Cardiac fibroblast (primary cell): Measurements from ENCODE around the gene SLIT3.

ENCODE experiments used
- DNase-seq, 2 donors: peaks; one replicate each; pipeline versions ENCODE4 v3.0.0 to v3.0.0-alpha.2; 2010; ENCODE audit warnings: low read depth in 2 of 2
- H3K4me3 ChIP-seq, 2 donors: replicated peaks in 1 of 2; 1 replicate in 1 of 2; 2 replicates in 1 of 2; pipeline ENCODE4 v1.5.1; 2011; ENCODE audit warnings: low read depth in 2 of 2, low read length in 2 of 2, mild to moderate bottlenecking in 2 of 2, moderate library complexity in 1 of 2
- TF ChIP-seq, protein P1 (sequence below): IDR thresholded peaks from one replicate; pipeline ENCODE4 v1.5.1; 2011; ENCODE audit warnings: low read depth, mild to moderate bottlenecking, low read length, inconsistent platforms

SLIT3 gene

DNA sequence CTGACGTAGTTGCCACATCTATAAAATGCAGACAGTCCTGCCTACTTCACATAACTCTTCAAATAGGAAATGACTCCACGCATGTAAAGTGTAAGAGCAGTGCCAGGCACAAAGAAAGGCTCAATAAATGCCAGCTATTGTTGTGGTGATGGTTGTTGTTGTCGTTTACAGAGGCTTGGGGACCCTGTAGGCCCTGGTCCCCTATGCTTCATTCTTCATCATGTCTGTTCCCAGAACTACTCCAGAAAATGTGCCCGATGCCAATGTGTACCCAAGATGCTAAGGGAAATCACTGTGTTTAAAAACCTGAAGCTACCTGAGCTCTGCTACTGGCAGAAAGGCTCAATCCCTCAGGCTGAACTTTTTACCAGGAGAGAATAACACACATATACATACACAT, 9.1 kb downstream of the SLIT3 start:
- no peak overlapping the region for H3K4me3 ChIP-seq
- no peak for DNase-seq
- TF ChIP-seq, protein P1, sequence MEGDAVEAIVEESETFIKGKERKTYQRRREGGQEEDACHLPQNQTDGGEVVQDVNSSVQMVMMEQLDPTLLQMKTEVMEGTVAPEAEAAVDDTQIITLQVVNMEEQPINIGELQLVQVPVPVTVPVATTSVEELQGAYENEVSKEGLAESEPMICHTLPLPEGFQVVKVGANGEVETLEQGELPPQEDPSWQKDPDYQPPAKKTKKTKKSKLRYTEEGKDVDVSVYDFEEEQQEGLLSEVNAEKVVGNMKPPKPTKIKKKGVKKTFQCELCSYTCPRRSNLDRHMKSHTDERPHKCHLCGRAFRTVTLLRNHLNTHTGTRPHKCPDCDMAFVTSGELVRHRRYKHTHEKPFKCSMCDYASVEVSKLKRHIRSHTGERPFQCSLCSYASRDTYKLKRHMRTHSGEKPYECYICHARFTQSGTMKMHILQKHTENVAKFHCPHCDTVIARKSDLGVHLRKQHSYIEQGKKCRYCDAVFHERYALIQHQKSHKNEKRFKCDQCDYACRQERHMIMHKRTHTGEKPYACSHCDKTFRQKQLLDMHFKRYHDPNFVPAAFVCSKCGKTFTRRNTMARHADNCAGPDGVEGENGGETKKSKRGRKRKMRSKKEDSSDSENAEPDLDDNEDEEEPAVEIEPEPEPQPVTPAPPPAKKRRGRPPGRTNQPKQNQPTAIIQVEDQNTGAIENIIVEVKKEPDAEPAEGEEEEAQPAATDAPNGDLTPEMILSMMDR = no peak

DNA sequence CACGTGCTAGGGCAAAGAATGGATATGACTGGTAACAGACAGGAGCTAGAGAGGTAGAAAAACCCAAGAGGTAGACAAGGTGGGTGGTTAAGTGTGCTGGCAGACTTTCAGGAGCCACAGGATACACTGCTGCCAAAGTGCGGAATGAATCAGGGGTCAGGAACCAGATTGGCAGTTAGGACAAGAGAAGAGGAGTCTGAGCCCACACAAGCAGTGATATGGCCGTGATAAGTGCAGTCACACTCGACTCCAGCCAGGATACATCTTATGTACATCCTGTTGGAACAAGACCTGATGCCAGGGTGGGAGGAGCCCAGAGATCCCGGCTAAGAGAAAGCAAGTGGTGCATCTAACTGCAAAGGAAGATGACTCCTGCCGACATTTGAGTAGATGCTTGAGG, 10.0 kb downstream of the SLIT3 start:
- no peak overlapping the region for H3K4me3 ChIP-seq
- peak in 1 of 2 donors; percentile 33 for DNase-seq
- TF ChIP-seq, protein P1 = no peak

DNA sequence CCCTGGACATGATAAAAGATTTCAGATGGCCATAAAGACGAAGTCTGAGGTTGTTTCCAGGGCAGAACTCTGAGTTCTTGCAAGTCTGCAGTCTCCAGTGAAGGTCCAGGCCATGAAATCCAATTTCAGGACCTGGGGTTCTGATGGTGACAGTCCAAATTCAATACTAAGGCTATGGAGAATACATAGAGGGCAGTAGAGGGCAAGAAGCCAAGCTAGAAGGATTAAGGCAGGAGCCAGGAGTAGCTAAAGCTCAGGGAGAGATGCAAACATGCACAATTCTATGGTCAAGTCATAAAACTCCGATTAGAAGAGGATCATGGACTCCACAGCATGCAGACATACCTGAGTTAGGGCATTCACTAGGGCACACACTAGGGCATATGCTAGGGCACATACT, 11.4 kb downstream of the SLIT3 start:
- no peak overlapping the region for H3K4me3 ChIP-seq
- no peak for DNase-seq
- TF ChIP-seq, protein P1 = no peak

DNA sequence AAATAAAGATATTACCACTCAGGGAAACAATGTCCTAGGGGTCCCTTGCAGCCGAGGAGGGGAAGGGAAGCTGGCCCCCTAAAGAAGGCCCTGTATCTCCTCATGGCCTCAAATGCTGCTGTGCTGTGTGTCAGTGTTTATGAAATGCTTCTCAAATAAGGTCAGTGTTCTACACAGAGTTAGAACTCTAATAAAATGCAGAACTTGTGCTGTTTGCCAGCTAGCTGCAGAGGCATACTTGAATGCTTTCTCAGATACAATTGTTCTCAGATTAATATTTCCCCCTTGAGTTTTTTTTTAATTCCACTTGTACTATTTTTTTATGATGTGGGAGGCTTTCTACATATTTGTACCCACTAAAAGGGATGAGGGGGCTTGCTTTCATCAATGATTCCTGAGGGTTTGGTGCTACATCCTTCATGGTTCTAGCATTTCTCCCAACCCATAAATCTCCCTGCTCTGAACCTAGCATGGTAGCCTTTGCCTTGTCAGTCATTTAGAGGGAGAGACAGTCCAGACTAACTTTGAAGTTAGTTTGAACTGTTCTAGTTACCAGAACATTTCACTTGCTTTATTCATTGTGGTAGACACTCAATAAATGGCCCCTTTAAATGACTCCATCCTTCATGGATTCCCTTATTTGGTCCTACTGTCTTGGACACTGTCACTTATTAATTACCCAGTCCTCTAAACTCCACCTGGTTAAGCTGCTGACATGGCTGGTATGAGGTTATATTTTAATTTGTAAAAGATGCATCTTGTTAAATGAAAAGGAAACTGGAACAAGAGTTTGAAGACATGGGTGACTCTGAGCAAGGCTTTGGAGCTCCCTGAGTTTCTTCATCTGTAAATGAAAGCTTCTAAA, 12.6 kb downstream of the SLIT3 start:
- H3K4me3 ChIP-seq = no peak overlapping the region
- no peak for DNase-seq
- TF ChIP-seq, protein P1 = no peak

DNA sequence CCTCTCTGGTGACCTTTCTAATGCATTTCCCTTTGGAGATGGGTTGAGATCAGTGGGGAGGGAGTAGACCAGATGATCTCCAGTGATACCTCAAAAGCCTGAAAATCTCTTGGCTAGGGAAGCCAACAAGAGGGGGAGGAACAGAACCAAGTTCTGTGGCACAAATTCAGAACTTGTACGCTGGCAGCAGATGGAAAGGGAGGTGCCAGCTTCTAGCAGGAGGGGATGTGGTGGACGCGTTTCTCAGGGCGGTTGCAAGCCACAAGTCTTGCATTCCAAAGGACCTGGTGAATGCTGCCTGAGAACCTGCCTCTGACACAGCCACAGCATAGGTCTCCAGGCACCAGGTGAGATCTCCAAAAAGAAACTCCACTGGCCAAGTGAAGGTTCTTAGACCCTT, 13.4 kb downstream of the SLIT3 start:
- TF ChIP-seq, protein P1 = no peak
- no peak for DNase-seq

DNA sequence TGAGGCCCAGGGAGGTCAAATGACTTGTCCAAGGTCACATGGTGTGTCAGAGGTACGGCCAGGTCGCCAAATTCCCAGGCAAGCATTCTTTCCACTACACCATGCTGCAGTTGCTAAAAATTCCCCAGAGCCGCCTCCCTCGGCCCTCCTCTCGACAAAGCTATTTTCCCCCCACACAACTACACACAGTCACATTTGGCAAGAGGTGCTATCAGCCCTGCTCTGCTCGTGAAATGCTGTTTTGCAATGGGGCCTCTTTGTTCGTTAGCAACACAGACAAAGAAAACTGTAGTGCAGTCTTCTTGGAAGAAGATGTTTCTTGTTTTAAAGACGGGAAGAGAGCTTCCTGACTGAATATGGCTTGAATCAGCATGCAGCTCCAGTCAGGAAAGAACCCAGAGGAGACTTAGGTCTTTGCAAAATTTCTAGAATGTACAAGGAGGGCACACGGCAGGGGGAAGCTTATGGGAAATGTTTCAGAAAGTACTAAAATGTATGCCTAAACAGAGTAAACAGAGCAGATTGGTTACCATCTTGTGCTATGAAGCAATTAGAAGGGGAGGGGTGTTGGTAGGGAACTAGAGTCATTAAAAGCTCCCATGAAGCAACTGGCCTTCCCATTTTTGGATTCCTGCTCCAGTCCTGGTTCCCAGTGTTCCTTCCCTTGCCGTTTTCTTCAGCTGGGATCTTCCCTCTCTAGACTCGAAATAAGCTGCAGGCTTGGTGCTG, 14.2 kb downstream of the SLIT3 start:
- H3K4me3 ChIP-seq = no peak overlapping the region
- DNase-seq = peak in 1 of 2 donors; percentile 87
- TF ChIP-seq, protein P1 = no peak

More for the DNA sequence above, 13.4 kb downstream of the SLIT3 start:
- H3K4me3 ChIP-seq = no peak overlapping the region
